K562 (cell line): ENCODE measurements around the gene TRAPPC12. TPM values are rescaled to one million over a fixed set of nuclear protein-coding genes. Genes with fewer than 3 reads are reported as not detected.

ENCODE experiments used
- polyA plus RNA-seq, 8 experiments: library from polyadenylated mRNA; depleted of rRNA in 4 of 8; stranded (reverse) in 5 of 8; unstranded in 3 of 8; fragments of >200 nt; fragmentation: Nextera tagmentation in 2 of 8; fragmentation: Illumina TruSeq in 1 of 8; extraction: Ambion mirVana in 2 of 8; extraction: Trizol in 1 of 8; gene quantifications; 2 replicates each; pipeline versions ENCODE4 v1.2.1 to v1.2.3, GENCODE V29; 2011 to 2014; ENCODE audit warnings: inconsistent platforms in 1 of 8, missing spikeins in 1 of 8
- total RNA-seq, 7 experiments: library from RNA; depleted of rRNA in 6 of 7; stranded (reverse); fragments of >200 nt in 6 of 7; fragmentation: Illumina TruSeq in 2 of 7; extraction: Trizol in 2 of 7; gene quantifications; 2 replicates each; pipeline versions ENCODE4 v1.2.1 to v1.2.3, GENCODE V29; 2011 to 2021; ENCODE audit warnings: low replicate concordance in 1 of 7
- TF ChIP-seq, protein P1 (sequence below): fragments of 450-650 bp; IDR thresholded peaks from 2 replicates; pipeline ENCODE4 v1.6.1; 2016; ENCODE audit warnings: low read depth

The TRAPPC12 gene
- total and polyA plus RNA-seq, 9 of the 15 experiments (the other 6 are each of a cell fraction or from before 2014, with no cell fraction given) = 8.0 to 75.2 (median 39.1) TPM

DNA sequence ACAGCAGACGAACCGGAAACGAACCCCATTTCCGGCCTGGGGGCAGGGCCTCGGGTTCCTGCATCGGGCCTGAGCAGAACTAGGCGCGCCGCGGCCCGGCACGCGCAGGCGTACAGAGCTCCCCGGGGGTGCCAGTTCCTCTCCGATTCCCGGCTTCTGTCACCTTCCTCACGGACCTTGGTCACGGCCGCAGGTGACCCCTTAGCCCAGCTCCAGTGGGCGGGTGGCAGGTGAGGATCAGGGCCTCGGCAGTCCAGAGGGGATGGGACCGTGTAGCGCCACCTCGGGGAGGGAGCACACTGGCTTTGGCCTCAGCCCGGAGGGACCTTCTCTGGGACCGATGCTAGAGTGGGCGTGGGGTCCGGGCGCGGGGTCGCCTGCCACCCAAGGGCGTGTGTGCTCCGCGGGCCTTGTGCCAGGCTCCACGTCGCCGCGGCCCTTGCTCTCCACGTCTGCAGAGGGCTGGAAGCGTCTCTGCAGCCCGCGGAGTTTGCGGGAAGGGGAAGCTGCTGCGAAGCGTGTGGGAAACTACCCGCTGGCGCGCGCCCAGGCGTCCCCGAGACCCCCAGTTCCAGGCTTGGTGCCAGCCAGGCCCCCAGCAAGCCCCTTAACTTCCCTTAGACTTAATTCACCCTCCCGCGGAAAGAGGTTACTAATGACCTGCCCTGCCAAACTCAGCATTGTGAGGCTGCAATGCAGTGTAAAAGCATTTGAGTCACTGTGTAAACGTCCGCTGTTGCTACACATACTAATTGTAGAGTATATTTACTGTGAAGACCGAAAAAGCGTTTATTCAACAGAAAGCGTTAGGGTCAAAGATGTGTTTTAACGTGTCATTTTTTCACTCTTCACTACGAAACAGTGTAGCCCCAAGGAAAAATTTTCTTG, at the start of gene TRAPPC12 (continued):
- TF ChIP-seq, protein P1, sequence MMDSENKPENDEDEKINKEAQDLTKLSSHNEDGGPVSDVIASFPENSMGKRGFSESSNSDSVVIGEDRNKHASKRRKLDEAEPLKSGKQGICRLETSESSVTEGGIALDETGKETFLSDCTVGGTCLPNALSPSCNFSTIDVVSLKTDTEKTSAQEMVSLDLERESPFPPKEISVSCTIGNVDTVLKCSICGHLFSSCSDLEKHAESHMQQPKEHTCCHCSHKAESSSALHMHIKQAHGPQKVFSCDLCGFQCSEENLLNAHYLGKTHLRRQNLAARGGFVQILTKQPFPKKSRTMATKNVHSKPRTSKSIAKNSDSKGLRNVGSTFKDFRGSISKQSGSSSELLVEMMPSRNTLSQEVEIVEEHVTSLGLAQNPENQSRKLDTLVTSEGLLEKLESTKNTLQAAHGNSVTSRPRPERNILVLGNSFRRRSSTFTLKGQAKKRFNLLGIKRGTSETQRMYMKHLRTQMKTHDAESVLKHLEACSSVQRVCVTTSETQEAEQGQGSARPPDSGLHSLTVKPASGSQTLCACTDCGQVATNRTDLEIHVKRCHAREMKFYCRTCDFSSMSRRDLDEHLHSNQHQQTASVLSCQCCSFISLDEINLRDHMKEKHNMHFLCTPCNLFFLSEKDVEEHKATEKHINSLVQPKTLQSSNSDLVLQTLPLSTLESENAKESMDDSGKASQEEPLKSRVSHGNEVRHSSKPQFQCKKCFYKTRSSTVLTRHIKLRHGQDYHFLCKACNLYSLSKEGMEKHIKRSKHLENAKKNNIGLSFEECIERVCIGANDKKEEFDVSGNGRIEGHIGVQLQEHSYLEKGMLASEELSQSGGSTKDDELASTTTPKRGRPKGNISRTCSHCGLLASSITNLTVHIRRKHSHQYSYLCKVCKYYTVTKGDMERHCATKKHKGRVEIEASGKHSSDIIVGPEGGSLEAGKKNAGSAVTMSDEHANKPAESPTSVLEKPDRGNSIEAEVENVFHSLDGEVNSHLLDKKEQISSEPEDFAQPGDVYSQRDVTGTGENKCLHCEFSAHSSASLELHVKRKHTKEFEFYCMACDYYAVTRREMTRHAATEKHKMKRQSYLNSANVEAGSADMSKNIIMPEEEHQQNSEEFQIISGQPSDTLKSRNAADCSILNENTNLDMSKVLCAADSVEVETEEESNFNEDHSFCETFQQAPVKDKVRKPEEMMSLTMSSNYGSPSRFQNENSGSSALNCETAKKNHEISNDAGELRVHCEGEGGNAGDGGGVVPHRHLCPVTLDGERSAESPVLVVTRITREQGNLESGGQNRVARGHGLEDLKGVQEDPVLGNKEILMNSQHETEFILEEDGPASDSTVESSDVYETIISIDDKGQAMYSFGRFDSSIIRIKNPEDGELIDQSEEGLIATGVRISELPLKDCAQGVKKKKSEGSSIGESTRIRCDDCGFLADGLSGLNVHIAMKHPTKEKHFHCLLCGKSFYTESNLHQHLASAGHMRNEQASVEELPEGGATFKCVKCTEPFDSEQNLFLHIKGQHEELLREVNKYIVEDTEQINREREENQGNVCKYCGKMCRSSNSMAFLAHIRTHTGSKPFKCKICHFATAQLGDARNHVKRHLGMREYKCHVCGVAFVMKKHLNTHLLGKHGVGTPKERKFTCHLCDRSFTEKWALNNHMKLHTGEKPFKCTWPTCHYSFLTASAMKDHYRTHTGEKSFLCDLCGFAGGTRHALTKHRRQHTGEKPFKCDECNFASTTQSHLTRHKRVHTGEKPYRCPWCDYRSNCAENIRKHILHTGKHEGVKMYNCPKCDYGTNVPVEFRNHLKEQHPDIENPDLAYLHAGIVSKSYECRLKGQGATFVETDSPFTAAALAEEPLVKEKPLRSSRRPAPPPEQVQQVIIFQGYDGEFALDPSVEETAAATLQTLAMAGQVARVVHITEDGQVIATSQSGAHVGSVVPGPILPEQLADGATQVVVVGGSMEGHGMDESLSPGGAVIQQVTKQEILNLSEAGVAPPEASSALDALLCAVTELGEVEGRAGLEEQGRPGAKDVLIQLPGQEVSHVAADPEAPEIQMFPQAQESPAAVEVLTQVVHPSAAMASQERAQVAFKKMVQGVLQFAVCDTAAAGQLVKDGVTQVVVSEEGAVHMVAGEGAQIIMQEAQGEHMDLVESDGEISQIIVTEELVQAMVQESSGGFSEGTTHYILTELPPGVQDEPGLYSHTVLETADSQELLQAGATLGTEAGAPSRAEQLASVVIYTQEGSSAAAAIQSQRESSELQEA = peak; percentile 62; the same call in 1 of the 2 replicates
